K562 (cell line): ENCODE data around the gene SLBP. TPM values are rescaled to one million over a fixed set of nuclear protein-coding genes. Genes with fewer than 3 reads are reported as not detected.

ENCODE experiments used
- ATAC-seq: fragments of 200-7000 bp; cut with Tn5 transposase; 3 replicates; pipeline ENCODE4 v1.9.1; 2020; ENCODE audit warnings: moderate library complexity
- BruUV-seq: library from RNA; stranded (reverse); fragments of 400-500 nt; replicated peaks from 2 replicates; lab custom pipeline; 2021; lab: Mats Ljungman, UMichigan
- CTCF ChIA-PET: fragments of 300-600 bp; formaldehyde crosslinking; extraction: SDS; loops from one replicate; lab custom pipeline; 2021; ENCODE audit warnings: low intra/inter-chr PET ratio; lab: Yijun Ruan, JAX
- POLR2A ChIA-PET: fragments of 300-600, 350-650 bp; sonication (Branson Sonifier 250); formaldehyde crosslinking; extraction: SDS; loops from one replicate; lab custom pipeline; 2021; ENCODE audit warnings: antibody characterized with exemption, inconsistent platforms; lab: Yijun Ruan, JAX
- DNase-seq, 4 experiments: peaks; one replicate each; pipeline versions ENCODE4 v3.0.0 to v3.0.0-alpha.2; 2011 to 2018; ENCODE audit warnings: low spot score in 3 of 4, mixed read lengths in 3 of 4; ENCODE audit errors: extremely low read depth in 1 of 4
- FAIRE-seq: peaks from 2 replicates; lab custom pipeline; 2011; peaks lifted over from hg19 to GRCh38; lab: Jason Lieb, UNC
- H2AFZ ChIP-seq: 2 replicates; pipeline ENCODE4 v1.6.0; 2011; ENCODE audit warnings: low read depth, low read length, control low read depth, inconsistent platforms
- H3K27ac ChIP-seq: fragments of 200-600 bp; 3 replicates; pipeline ENCODE4 v1.8.0; 2011; ENCODE audit warnings: low read depth, mild to moderate bottlenecking, control low read depth, inconsistent platforms, low read length, moderate library complexity, mixed read lengths; ENCODE audit errors: extremely low read depth
- H3K27me3 ChIP-seq, 2 experiments: fragments of 300-600 bp in 1 of 2; 2 replicates in 1 of 2; 3 replicates in 1 of 2; pipeline versions ENCODE4 v1.6.0 to v1.8.0; 2011; ENCODE audit warnings: inconsistent platforms in 2 of 2, low read length in 2 of 2, mild to moderate bottlenecking in 1 of 2, mixed read lengths in 1 of 2, moderate library complexity in 1 of 2; ENCODE audit not compliant: control insufficient read depth in 2 of 2, insufficient read depth in 2 of 2
- H3K36me3 ChIP-seq: fragments of 300-600 bp; 3 replicates; pipeline ENCODE4 v1.8.0; 2011; ENCODE audit warnings: mild to moderate bottlenecking, low read length, inconsistent platforms; ENCODE audit not compliant: control insufficient read depth, insufficient read depth
- H3K4me1 ChIP-seq, 2 experiments: fragments of 200-600 bp in 1 of 2; replicated peaks in 1 of 2; 2 replicates in 1 of 2; 3 replicates in 1 of 2; pipeline versions ENCODE4 v1.5.1 to v1.8.0; 2011; ENCODE audit warnings: inconsistent platforms in 2 of 2, low read length in 2 of 2, mild to moderate bottlenecking in 1 of 2, mixed read lengths in 1 of 2, moderate library complexity in 1 of 2; ENCODE audit not compliant: control insufficient read depth in 2 of 2, insufficient read depth in 2 of 2
- H3K4me2 ChIP-seq: 2 replicates; pipeline ENCODE4 v1.6.1; 2011; ENCODE audit warnings: low read length, control low read depth, inconsistent platforms, mixed read lengths; ENCODE audit not compliant: insufficient read depth
- H3K4me3 ChIP-seq: fragments of 200-600 bp; sonication (generic), shearing (Covaris generic); 2 replicates; pipeline ENCODE4 v1.5.1; 2016; ENCODE audit warnings: control low read depth, inconsistent platforms
- H3K79me2 ChIP-seq: fragments of 200-600 bp; 3 replicates; pipeline ENCODE4 v1.8.0; 2011; ENCODE audit warnings: low read length, inconsistent platforms; ENCODE audit not compliant: control insufficient read depth, insufficient read depth
- H3K9ac ChIP-seq, 2 experiments: 2 replicates each; pipeline versions ENCODE4 v1.6.0 to v1.6.1; 2011; ENCODE audit warnings: low read depth in 2 of 2, low read length in 2 of 2, control low read depth in 1 of 2, inconsistent platforms in 1 of 2, mild to moderate bottlenecking in 1 of 2, mixed read lengths in 1 of 2; ENCODE audit not compliant: insufficient read depth in 1 of 2
- H3K9me1 ChIP-seq: one replicate; pipeline ENCODE4 v1.6.0; 2011; ENCODE audit warnings: inconsistent platforms, mild to moderate bottlenecking, low read length, moderate library complexity; ENCODE audit not compliant: control insufficient read depth, insufficient read depth
- H3K9me3 ChIP-seq: replicated peaks from 2 replicates; pipeline ENCODE4 v1.5.1; 2011; ENCODE audit warnings: low read depth, low read length, inconsistent platforms; ENCODE audit not compliant: control insufficient read depth, insufficient read depth
- H4K20me1 ChIP-seq: replicated peaks from 2 replicates; pipeline ENCODE4 v1.6.1; 2011; ENCODE audit warnings: low read length, inconsistent platforms, mixed read lengths; ENCODE audit not compliant: control insufficient read depth, insufficient read depth
- DNMT1 ChIP-seq: fragments of 450-650 bp; IDR thresholded peaks from 2 replicates; pipeline ENCODE4 v1.6.1; 2016; ENCODE audit warnings: antibody characterized with exemption, mild to moderate bottlenecking
- PTBP1 ChIP-seq: fragments of 200-400 bp; formaldehyde crosslinking; IDR thresholded peaks from 2 replicates; pipeline ENCODE4 v1.6.1; 2017; ENCODE audit warnings: low read depth, low read length
- RERE ChIP-seq: sonication (generic); formaldehyde crosslinking; IDR thresholded peaks from 2 replicates; pipeline ENCODE4 v1.8.0; 2023; ENCODE audit warnings: missing genetic modification reagents, mild to moderate bottlenecking, borderline replicate concordance
- YY1 ChIP-seq, 3 experiments: IDR thresholded peaks; 2 replicates each; pipeline ENCODE4 v1.6.1; 2011; ENCODE audit warnings: low read length in 2 of 3, mild to moderate bottlenecking in 2 of 3, moderate library complexity in 2 of 3, borderline replicate concordance in 1 of 3, control low read depth in 1 of 3, low read depth in 1 of 3; ENCODE audit not compliant: insufficient read depth in 3 of 3, insufficient replicate concordance in 2 of 3, control insufficient read depth in 1 of 3, insufficient read length in 1 of 3; ENCODE audit errors: extremely low read depth in 1 of 3
- ZFX ChIP-seq: sonication (generic); formaldehyde crosslinking; IDR thresholded peaks from 2 replicates; pipeline ENCODE4 v1.8.0; 2022; ENCODE audit warnings: mild to moderate bottlenecking, missing genetic modification reagents, moderate library complexity
- WGBS: fragments of 100-300 bp; shearing (Covaris generic); methylation state at CpG from one replicate; pipeline ENCODE4 v1.1.6; 2016; ENCODE audit warnings: low coverage, mixed read lengths; ENCODE audit not compliant: insufficient coverage; ENCODE audit errors: missing lambda C conversion rate; 5-methylcytosine and 5-hydroxymethylcytosine counted together
- in situ Hi-C: fragments of 300-500 bp; cut with MboI; formaldehyde crosslinking; loops from 4 replicates; pipeline ENCODE4 v1.15.0; 2018; ENCODE audit warnings: inconsistent platforms, mixed read lengths
- intact Hi-C: fragments of 100-400 bp; cut with micrococcal nuclease; formaldehyde crosslinking; loops from 2 replicates; pipeline ENCODE4 v1.14.2; 2022
- polyA plus RNA-seq, 8 experiments: library from polyadenylated mRNA; depleted of rRNA in 4 of 8; stranded (reverse) in 5 of 8; unstranded in 3 of 8; fragments of >200 nt; fragmentation: Nextera tagmentation in 2 of 8; fragmentation: Illumina TruSeq in 1 of 8; extraction: Ambion mirVana in 2 of 8; extraction: Trizol in 1 of 8; gene quantifications; 2 replicates each; pipeline versions ENCODE4 v1.2.1 to v1.2.3, GENCODE V29; 2011 to 2014; ENCODE audit warnings: inconsistent platforms in 1 of 8, missing spikeins in 1 of 8
- total RNA-seq, 7 experiments: library from RNA; depleted of rRNA in 6 of 7; stranded (reverse); fragments of >200 nt in 6 of 7; fragmentation: Illumina TruSeq in 2 of 7; extraction: Trizol in 2 of 7; gene quantifications; 2 replicates each; pipeline versions ENCODE4 v1.2.1 to v1.2.3, GENCODE V29; 2011 to 2021; ENCODE audit warnings: low replicate concordance in 1 of 7
- TF ChIP-seq, protein P1 (sequence below), 2 experiments: IDR thresholded peaks; 2 replicates each; pipeline ENCODE4 v1.6.1; 2011; ENCODE audit warnings: borderline replicate concordance in 1 of 2, control low read depth in 1 of 2, low read depth in 1 of 2, low read length in 1 of 2, mild to moderate bottlenecking in 1 of 2, mixed read lengths in 1 of 2, moderate library complexity in 1 of 2; ENCODE audit not compliant: insufficient read depth in 1 of 2, insufficient read length in 1 of 2, poor library complexity in 1 of 2, severe bottlenecking in 1 of 2; ENCODE audit errors: extremely low read depth in 1 of 2

SLBP gene
- total and polyA plus RNA-seq, 9 of the 15 experiments (the other 6 are each of a cell fraction or from before 2014, with no cell fraction given): 49.4 to 221 (median 162) TPM

DNA sequence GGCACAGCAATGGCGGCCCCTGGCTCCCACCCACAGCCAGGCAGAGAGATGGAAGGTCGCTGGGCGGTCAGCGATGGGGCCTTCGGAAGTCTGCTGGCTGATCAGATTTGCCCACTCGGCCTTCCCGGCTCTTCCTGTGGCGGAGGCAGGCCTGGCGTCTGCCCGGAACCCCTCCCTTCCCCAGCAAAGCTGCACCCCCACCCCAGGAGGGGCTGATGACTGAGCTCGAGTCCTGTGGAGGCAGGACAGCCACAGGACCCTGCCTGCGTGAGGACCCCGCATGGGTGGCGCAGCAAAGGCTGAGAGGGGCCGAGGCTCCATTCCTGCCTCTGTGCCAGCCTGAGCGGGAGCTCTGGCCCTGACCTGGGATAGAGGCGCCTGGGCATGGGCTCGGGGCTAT is 44.0 kb upstream of the SLBP start:
- ChIA-PET CTCF (no interaction called here), POLR2A (interaction anchor here (0.6 to 1.8 kb wide), 8 partner anchors 9 to 423 kb away, joined by 3 to 7 read pairs (median 4); no protein-coding TSS in a partner anchor)
- no peaks in the 10 kb centered on the region for H3K36me3 ChIP-seq
- ATAC-seq (no peak), FAIRE-seq (no peak), DNase-seq (no peak)
- BruUV-seq: no TSS peak
- H3K9me1 ChIP-seq: peaks cover 5% of the 10 kb centered on the region
- WGBS: 47% methylated on average over 16 of the region's 18 CpGs
- peak overlapping the region in 1 of 2 experiments; percentile 56; a peak in 1 of 4 replicates for H3K9ac ChIP-seq
- H3K4me2 ChIP-seq: no peak overlapping the region
- peaks cover 23 to 100% of the 10 kb centered on the region in 2 experiments for H3K4me1 ChIP-seq
- no peak overlapping the region for H3K4me3 ChIP-seq
- intact Hi-C loops (no loop called here), in situ Hi-C loops (no loop called here)
- H3K79me2 ChIP-seq: no peaks in the 10 kb centered on the region
- H2AFZ ChIP-seq: peak overlapping the region; percentile 12; the same call in 1 of the 2 replicates
- no peaks in the 10 kb centered on the region for H4K20me1 ChIP-seq
- H3K27ac ChIP-seq: no peak overlapping the region
- H3K27me3 ChIP-seq: no peaks in the 10 kb centered on the region
- no peaks in the 10 kb centered on the region for H3K9me3 ChIP-seq
- TF ChIP-seq DNMT1 (no peak), YY1 (IDR thresholded peaks at IDR 0.05; ENCODE audit: borderline replicate concordance in 1 of 3, control insufficient read depth in 1 of 3, extremely low read depth in 1 of 3, insufficient read depth in 3 of 3, insufficient read length in 1 of 3, insufficient replicate concordance in 2 of 3, low read depth in 1 of 3, low read length in 2 of 3) (peak in 2 of 3 experiments; percentile 35 to 63)
- TF ChIP-seq, all 486 proteins: peak for 1

GRCh38 chr4:1755297-1755696 is 43.2 kb upstream of the SLBP start:
- peaks cover 5% of the 10 kb centered on the region for H3K9me1 ChIP-seq
- CTCF ChIA-PET: no interaction called here
- in situ Hi-C loops: no loop called here
- no peak for FAIRE-seq
- no peak for DNase-seq
- TF ChIP-seq, protein P1, sequence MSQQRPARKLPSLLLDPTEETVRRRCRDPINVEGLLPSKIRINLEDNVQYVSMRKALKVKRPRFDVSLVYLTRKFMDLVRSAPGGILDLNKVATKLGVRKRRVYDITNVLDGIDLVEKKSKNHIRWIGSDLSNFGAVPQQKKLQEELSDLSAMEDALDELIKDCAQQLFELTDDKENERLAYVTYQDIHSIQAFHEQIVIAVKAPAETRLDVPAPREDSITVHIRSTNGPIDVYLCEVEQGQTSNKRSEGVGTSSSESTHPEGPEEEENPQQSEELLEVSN (IDR thresholded peaks at IDR 0.05; ENCODE audit: borderline replicate concordance in 1 of 2, extremely low read depth in 1 of 2, insufficient read depth in 1 of 2, insufficient read length in 1 of 2, low read depth in 1 of 2, low read length in 1 of 2, poor library complexity in 1 of 2, severe bottlenecking in 1 of 2): peak in 1 of 2 experiments; percentile 59
- 0 out of 2 replicates have a peak, but pooled peaks have one; percentile 30 for TF ChIP-seq RERE
- no peak for TF ChIP-seq PTBP1
- TF ChIP-seq ZFX: 0 out of 2 replicates have a peak, but pooled peaks have one; percentile 29
- TF ChIP-seq, all 486 proteins: peak for 3
- Histone ChIP-seq H3K9ac (no peak overlapping the region; a peak in 1 of 4 replicates), H3K36me3 (no peaks in the 10 kb centered on the region), H3K27me3 (no peaks in the 10 kb centered on the region), H2AFZ (no peak overlapping the region), H3K4me2 (no peak overlapping the region), H3K4me3 (no peak overlapping the region), H3K4me1 (peaks cover 23 to 99% of the 10 kb centered on the region in 2 experiments), H3K9me3 (no peaks in the 10 kb centered on the region), H4K20me1 (no peaks in the 10 kb centered on the region), H3K27ac (no peak overlapping the region), H3K79me2 (no peaks in the 10 kb centered on the region)
- intact Hi-C loops: no loop called here
- POLR2A ChIA-PET: interaction anchor here (0.8 to 1.8 kb wide), 6 partner anchors 13 to 39 kb away, joined by 3 to 7 read pairs (median 4); no protein-coding TSS in a partner anchor
- no TSS peak for BruUV-seq
- 46% methylated on average over 15 of the region's 17 CpGs for WGBS
- ATAC-seq: no peak
